Measurements from ENCODE around the gene SLC17A8. TPM values are rescaled to one million over a fixed set of nuclear protein-coding genes. Genes with fewer than 3 reads are reported as not detected.

The SLC17A8 gene
- total RNA-seq, 1 experiment from 2014 or later, result not detected

DNA sequence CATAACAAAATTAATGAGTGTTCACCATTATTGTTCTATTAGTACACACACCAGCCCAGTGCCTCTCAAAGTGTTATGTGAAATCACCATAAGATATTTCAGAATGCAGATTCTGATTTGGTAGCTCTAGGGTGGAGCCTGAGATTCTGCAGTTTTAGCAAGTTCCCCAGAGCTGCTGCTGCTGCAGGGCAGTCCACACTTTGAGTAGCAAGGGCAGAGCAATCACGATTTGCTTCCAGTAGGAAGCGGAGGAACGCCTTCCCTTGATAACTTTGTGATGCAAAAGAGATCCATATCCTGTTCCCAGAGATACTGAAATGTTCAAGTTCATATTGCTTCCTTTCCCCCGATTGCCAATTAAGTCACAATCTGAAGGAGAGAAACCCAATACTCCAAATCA is 57.9 kb downstream of the SLC17A8 start:
- no peak overlapping the region for H3K4ac ChIP-seq (ENCODE audit: low read depth, low read length)
- H3K9ac ChIP-seq (ENCODE audit: extremely low read depth, insufficient read length, low read length), result no peak overlapping the region
- H3K23ac ChIP-seq (ENCODE audit: insufficient read length, low read depth, low read length), result no peak overlapping the region
- H3K27ac ChIP-seq (ENCODE audit: insufficient read length, low read depth, low read length), result no peak overlapping the region
- Mint-ChIP-seq H3K9me3 (no peaks in the 10 kb centered on the region), H3K4me3 (peak overlapping the region in 1 of 2 experiments; percentile 31; a peak in 1 of 5 replicates), H3K36me3 (ENCODE audit: insufficient read depth in 1 of 3, low read depth in 3 of 3) (no peaks in the 10 kb centered on the region), H3K27me3 (ENCODE audit: low read depth) (no peaks in the 10 kb centered on the region), H3K4me1 (peaks cover 9% of the 10 kb centered on the region in 2 experiments; a peak in 3 of 4 replicates), H3K27ac (peak overlapping the region in 2 of 3 experiments; percentile 17 to 54; a peak in 4 of 7 replicates)
- H3K18ac ChIP-seq (ENCODE audit: insufficient read length, low read depth, low read length), result no peak overlapping the region
- no peak overlapping the region for H2AFZ ChIP-seq (ENCODE audit: low read length)
- no peak overlapping the region for H4K8ac ChIP-seq (replicated peaks; ENCODE audit: insufficient read length, low read depth, low read length)
- TF ChIP-seq, protein P1, sequence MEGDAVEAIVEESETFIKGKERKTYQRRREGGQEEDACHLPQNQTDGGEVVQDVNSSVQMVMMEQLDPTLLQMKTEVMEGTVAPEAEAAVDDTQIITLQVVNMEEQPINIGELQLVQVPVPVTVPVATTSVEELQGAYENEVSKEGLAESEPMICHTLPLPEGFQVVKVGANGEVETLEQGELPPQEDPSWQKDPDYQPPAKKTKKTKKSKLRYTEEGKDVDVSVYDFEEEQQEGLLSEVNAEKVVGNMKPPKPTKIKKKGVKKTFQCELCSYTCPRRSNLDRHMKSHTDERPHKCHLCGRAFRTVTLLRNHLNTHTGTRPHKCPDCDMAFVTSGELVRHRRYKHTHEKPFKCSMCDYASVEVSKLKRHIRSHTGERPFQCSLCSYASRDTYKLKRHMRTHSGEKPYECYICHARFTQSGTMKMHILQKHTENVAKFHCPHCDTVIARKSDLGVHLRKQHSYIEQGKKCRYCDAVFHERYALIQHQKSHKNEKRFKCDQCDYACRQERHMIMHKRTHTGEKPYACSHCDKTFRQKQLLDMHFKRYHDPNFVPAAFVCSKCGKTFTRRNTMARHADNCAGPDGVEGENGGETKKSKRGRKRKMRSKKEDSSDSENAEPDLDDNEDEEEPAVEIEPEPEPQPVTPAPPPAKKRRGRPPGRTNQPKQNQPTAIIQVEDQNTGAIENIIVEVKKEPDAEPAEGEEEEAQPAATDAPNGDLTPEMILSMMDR (conservative IDR thresholded peaks at IDR 0.05), result no peak
- no peak overlapping the region for H2AK5ac ChIP-seq (ENCODE audit: insufficient read length, low read length)
- H3K4me1 ChIP-seq (ENCODE audit: insufficient read depth, low read length), result peaks cover 2% of the 10 kb centered on the region; the same call in 1 of the 2 replicates
- no peak overlapping the region for H3T11ph ChIP-seq (ENCODE audit: low read length)
- H3K27me3 ChIP-seq (ENCODE audit: insufficient read depth, low read length), result no peaks in the 10 kb centered on the region
- WGBS (ENCODE audit: extremely low coverage, insufficient read length, low lambda C conversion rate), result no CpG with 5 or more reads among the region's 4 CpGs
- no peak overlapping the region for H2BK15ac ChIP-seq (ENCODE audit: low read depth, low read length)
- H3K14ac ChIP-seq (ENCODE audit: insufficient read depth, low read length), result no peak overlapping the region
- peak; percentile 62 for DNase-seq
- no peak overlapping the region for H2BK120ac ChIP-seq (ENCODE audit: low read depth, low read length, poor library complexity, severe bottlenecking)
- H3K56ac ChIP-seq (ENCODE audit: insufficient read length, low read depth, low read length), result no peak overlapping the region
- no peaks in the 10 kb centered on the region for H4K20me1 ChIP-seq (ENCODE audit: control insufficient read depth, insufficient read depth, insufficient read length)
- no peaks in the 10 kb centered on the region for H3K23me2 ChIP-seq (ENCODE audit: insufficient read length, low read depth, low read length, poor library complexity, severe bottlenecking)
- no peaks in the 10 kb centered on the region for H3K79me1 ChIP-seq (ENCODE audit: insufficient read depth, low read depth, low read length, poor library complexity, severe bottlenecking)
- no peak overlapping the region for H2BK20ac ChIP-seq (ENCODE audit: low read depth, low read length, poor library complexity, severe bottlenecking)
- H3K9me3 ChIP-seq (ENCODE audit: control insufficient read depth, low read depth, low read length), result no peaks in the 10 kb centered on the region
- no peak overlapping the region for H4K5ac ChIP-seq (ENCODE audit: insufficient read length, low read depth, low read length)
- no peak overlapping the region for H2BK12ac ChIP-seq (ENCODE audit: insufficient read length, low read depth, low read length)
- no peaks in the 10 kb centered on the region for H3K79me2 ChIP-seq (ENCODE audit: insufficient read depth, low read length)
- H2BK5ac ChIP-seq (ENCODE audit: insufficient read length, low read length), result no peak overlapping the region
- H4K91ac ChIP-seq (ENCODE audit: insufficient read length, low read depth, low read length), result no peak overlapping the region
- no peak overlapping the region for H3K4me2 ChIP-seq (ENCODE audit: insufficient read depth, insufficient read length, low read length)
